Fibroblast of skin of back (primary cell): ENCODE measurements around the gene UBAP2. TPM values are rescaled to one million over a fixed set of nuclear protein-coding genes. Genes with fewer than 3 reads are reported as not detected.

Source experiments
- DNase-seq: peaks from one replicate; pipeline ENCODE4 v3.0.0-alpha.2; 2013
- polyA plus RNA-seq, 2 experiments: library from polyadenylated mRNA; unstranded; fragments of 120-200 nt; gene quantifications; one replicate each; pipeline ENCODE4 v1.2.1, GENCODE V29; 2013; ENCODE audit not compliant: insufficient read length in 2 of 2

UBAP2 gene
- polyA plus RNA-seq (2013, experiment 1 of 2; ENCODE audit: insufficient read length), result 32.5 TPM
- 18.1 TPM for polyA plus RNA-seq (2013, experiment 2 of 2; ENCODE audit: insufficient read length)

GRCh38 chr9:34048727-34049629 is at the start of gene UBAP2:
TSS of gene UBAP2 (minus strand) at chr9:34048887. CDS start at chr9:34017148, 31,739 bp downstream.
- DNase-seq, result peak; percentile 97

DNA sequence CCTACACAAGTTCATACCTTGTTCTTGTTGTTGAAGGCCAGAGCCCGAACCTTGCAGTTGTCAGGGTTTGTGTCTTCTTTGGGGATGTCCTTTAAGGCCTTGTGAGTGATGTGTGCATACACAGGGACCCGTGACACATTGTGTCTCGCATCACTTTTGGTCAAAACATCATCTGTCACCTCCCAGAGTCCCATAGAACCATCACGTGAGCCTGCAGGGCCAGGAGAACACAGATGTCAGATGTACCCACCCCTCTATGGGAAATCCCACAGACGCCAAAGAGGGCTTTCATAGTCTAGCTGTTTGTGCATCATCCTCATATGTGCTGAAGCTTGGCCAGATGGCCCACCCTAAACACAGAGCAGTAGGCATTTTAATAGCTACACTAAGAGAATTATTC is 49.6 kb upstream of the UBAP2 start:
- DNase-seq, result no peak

DNA sequence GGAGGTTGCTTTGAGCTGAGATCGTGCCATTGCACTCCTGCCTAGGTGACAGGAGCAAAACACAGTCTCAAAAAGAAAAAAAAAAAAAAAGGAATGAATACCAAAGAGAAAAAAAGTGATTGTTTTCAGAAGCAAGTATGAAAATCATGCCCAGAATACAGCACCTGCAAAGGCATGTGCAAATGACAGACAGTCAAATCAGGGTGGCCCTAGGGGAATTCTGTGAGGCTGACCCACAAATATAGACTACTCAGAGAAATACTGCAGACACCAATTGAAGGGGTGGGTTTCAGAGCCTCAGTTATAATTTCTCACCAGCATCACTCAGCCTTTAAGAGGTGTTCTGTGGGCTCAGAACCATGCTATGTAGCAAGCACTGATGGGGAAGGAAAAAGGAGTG is 49.2 kb upstream of the UBAP2 start:
- no peak for DNase-seq

- no peak for DNase-seq
Measured at GRCh38 chr9:34096751-34097150, 48.1 kb upstream of the UBAP2 start.

DNA sequence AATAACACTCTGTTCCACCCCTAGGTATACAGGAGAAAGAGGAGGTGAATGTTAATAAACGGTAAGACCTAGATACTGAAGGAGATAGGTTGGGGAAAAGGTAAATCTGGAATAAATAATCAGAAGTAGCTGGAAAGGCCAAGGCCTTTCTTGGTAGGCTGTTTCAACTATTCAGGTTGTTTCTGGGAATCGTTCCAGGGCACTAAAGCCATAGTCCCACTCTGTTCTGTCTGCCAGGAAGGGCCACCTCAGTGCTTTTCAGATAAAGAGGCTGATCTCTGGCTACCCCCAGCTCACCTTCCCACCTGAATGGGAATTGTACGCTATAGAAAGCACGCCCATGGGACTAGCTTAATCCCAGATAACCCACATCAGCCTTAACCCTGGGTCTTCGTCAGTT is 44.9 kb upstream of the UBAP2 start:
- DNase-seq, result no peak

GRCh38 chr9:34089311-34089710 is 40.6 kb upstream of the UBAP2 start:
- DNase-seq, result no peak

GRCh38 chr9:34087370-34087769 is 38.7 kb upstream of the UBAP2 start:
- no peak for DNase-seq

DNA sequence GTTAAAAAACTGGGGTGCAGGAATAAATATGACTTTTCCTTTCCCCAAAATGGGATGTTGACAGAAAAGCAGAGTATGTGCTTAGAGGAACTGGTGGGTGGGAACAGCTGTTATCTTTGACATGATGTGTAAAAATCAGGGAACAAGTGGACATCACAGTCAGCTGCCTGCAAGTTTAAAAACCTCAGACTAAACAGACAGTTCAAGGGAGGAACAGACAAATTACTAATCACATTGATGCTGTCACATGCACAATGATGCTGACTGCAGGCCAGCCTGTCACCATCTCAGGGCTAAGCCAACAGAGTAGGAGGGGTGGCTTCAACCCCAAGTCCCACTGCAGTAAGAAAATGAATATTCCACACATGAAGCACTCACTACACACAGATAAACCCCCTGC is 38.2 kb upstream of the UBAP2 start:
- DNase-seq, result no peak

- DNase-seq, result no peak
Measured at GRCh38 chr9:34085581-34086500, 37.2 kb upstream of the UBAP2 start.

DNA sequence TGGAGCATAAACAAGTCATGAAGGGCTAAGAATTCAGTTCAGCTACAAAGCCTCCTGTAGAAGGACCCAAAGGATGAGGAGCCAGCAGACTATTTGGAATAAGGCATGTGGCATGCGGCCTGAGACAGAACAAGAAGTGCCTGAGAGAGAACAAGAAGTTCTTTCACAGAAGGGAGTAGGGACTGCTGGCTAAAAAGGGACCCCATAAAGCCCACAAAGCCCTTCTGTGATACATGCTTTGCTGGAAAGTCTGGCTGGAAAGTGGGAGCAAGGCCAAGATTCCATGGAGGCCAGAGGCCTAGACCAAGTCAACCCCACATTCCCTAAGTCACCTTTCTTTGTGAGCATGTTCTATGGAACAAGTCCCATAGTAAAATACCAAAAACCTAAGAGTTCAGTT is 35.9 kb upstream of the UBAP2 start:
- no peak for DNase-seq

DNA sequence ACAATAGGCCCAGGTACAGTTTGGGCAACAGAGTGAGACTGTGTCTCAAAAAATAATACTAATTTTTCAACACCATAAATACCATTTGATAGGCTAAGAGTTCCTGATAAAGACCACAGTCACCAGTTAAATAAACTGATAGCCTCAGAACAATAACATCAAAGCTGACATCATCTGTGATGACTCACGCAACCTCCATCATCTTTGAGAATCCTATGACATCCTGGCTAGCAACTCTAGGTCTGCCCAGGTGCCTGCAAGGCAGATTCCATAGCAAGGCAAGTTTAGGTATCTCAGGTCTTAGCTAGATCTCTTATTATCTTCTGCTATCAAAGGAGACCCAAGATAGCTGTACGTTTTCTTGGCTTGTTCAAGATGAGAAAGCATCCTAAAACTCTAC is 30.5 kb upstream of the UBAP2 start:
- peak; percentile 50 for DNase-seq

DNA sequence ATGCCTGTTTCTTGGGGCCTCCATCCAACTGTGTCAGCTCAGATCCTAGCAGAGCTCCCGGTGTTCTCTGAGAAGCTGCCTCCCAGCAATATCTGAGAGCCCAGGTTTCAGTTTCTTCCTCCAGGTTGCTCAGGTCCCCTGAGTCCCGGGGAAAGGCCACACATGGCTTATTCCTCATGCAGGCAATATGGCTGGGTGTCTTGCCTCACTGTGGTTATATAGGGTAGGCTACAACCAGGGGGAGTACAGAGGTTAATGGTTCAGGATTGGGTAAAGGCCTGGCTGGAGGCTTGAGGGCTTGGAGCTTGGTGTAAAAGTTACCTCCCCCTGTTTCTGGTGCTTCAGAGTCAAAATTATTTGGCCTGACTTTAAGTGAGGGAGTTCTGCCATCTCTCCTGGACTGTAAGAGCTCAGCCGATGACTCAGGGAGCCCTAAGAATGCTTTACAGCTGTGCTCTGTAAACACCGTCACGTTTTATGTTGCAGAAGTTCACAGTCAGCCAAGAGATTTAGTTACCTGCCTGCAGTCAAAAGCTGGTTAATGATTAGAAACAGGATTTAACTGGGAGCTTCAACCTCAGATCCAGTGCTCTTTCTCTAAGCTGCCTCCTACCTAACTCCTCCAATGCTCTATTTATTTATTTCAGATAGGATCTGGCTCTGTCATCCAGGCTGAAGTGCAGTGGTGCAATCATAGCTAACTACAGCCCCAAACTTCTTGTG is 24.3 kb upstream of the UBAP2 start:
- peak; percentile 56 for DNase-seq

- DNase-seq, result no peak
Measured at GRCh38 chr9:34072410-34072809, 23.7 kb upstream of the UBAP2 start.

DNA sequence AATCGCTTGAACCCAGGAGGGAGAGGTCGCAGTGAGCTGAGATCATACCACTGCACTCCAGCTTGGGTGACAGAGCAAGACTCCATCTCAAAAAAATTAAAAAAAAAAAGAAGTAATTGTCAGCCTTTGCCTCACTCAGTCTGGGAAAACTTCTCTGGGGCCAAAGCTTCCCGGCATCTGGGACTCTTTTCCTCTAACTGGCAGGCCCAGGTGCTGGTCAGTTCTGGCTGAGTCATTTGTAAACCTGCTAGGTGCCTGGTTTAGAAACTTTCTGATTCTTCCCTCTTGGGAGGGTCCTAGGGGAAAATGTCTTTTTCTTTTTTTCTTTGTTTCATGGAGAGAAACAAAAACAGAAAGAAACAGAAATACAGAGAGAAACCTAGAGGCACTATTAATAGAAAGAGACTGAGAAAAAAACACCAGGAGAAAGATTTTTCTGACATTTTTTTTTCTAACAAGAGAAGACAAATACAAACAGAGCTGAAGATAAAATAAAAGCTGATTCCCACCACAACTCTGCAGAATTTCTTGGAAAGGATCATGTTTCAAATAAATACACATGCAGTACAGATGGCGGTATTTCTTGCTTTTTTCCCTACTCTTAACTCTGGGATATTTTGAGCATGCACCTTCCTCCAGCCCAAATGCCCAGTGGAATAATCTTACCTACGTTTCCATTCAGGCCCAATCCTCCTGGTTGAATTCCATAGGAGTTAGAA is 22.1 kb upstream of the UBAP2 start:
- no peak for DNase-seq

DNA sequence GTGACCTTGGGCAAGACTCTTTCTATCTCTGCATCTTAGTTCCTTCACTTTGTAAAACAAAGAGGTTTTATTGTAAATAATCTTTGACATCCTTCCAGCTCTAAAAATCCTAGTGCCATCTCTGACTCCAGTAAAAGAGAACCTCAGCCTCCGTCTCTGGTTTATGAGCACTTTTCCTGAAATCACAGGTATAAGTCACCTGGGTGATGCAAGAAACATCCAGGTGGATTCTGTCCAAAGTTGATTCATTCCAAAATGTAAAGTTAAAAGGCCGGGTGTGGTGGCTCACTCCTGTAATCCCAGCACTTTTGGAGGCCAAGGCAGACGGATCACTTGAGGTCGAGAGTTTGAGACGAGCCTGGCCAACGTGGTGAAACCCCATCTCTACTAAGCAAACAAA is 21.1 kb upstream of the UBAP2 start:
- no peak for DNase-seq

DNA sequence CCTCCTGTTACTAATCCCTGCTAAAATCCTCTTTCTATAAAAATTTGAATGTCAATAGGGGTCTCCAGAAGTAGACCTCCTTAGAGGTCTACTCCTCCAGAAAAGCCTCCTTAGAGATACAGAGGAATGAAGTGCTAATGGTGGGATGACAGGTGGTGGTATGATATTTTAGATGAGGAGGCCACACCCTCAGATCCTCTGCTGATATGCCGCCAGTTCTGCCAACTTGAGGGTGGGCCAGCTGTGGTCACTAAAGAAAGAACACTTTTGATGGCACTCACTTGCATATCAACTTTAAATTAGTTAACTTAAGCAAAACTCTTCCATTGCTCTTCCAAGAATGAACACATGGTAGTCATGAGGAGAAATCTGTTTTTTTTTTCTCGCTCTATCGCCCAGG is 16.9 kb upstream of the UBAP2 start:
- DNase-seq, result no peak

- DNase-seq, result no peak
Measured at GRCh38 chr9:34059954-34060353, 11.3 kb upstream of the UBAP2 start.

- DNase-seq, result no peak
Measured at GRCh38 chr9:34059281-34059680, 10.6 kb upstream of the UBAP2 start.

DNA sequence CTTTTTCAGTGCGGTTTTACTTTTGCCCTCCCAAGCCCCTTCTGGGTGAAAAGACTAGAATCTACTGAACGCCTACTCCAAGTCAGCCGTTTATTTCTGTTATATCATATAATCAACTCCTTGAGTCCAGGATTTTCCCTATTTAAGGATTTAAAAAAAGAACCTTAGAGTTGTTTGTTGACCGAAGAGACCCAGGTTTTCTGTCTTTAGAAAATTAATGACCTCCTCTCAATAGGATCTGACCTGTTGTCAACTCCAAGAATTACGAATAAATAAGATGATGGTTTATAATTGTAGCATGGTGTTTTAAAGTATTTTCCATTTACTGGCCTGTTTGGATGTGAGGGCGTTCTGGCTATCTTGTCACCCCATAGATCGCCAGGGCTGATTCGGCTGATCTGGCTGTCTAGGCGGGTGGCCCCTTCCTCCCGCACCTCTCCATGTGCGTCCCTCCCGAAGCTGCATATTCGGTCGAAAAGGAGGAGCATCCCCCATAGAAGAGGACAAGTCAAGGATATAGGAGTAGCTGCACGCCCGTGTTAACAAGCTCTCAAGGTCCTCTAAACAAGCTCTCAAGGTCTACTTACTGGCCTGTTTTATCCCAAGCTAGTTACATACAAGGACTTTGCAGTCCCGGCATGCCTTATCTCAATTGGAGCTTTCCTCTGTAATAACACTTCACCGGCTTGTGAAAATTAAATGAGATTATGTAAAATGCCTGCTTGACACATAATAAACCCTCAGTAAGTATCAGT is 1.1 kb upstream of the UBAP2 start:
- no peak for DNase-seq

DNA sequence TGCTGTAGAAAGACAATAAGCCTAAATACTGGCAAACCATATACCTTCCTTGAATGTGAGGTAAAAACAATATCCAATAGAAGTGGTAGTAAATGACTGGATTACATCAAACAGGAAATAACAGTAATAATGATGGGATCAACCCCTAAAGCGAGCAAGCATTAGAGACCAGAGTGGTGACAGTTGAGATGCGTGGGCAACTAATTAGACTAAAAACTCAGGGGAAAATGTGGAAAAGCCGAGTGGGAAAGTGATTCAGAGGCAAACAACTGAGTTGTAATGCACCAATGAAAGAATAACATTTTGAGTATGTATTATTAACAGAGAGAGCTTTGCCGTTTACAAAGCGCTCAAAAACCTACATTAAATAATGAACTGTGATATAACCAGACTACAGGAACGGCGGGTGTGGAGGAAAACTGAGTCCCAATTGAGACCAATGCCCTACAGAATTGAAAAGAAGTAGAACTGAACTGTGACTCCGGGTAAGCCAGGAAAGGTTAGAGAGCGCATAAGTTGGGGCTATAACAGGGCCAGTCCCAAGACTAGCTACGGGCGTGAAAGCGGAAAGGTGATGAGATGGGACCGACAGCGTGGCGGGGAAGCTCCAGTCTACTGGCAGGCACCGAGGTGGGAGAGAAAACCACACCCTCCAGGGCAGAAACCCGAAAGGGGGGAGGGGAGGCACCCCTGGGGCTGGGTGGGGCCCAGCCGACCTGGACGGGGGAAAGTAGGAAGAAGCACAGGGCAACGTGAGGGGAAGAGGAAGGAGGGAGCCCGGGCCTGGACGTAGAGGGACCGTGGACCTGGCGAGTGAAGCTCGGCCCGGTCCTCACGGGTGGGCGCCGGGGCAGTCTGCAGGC is 592 bp downstream of the UBAP2 start:
- DNase-seq, result peak; percentile 8
